GDM1 (cell line): ENCODE results near the gene RC3H1.
"Not testable (repeated sequence)": the region's sequence is repeated elsewhere in the genome, so short reads cannot be mapped to it uniquely, and the experiment has no call there.

ENCODE experiments used
- DNase-seq: peaks from one replicate; lab custom pipeline; 2025; lab: John Stamatoyannopoulos, UW

RC3H1 gene

GRCh38 chr1:173946380-173946921 is 75.7 kb downstream of the RC3H1 start:
- DNase-seq: no peak

- DNase-seq: no peak
These were observed 85.1 kb downstream of the RC3H1 start for GRCh38 chr1:173937062-173937461.

GRCh38 chr1:173934440-173934839 is 87.7 kb downstream of the RC3H1 start:
- DNase-seq: no peak

- not testable (repeated sequence) for DNase-seq
These were observed 91.6 kb downstream of the RC3H1 start for GRCh38 chr1:173930541-173930940.

GRCh38 chr1:173925306-173926242 is 96.6 kb downstream of the RC3H1 start:
- no peak for DNase-seq

- no peak for DNase-seq
These were observed 101.3 kb downstream of the RC3H1 start for GRCh38 chr1:173920861-173921260.

GRCh38 chr1:173917635-173918493 is 104.3 kb downstream of the RC3H1 start:
- DNase-seq: no peak

- DNase-seq: no peak
These were observed 105.0 kb downstream of the RC3H1 start, which contains the start of gene SERPINC1 for GRCh38 chr1:173917149-173917548. TSS of gene SERPINC1 (minus strand) at chr1:173917327. CDS start at chr1:173917259, 68 bp downstream.

- DNase-seq: no peak
These were observed 105.5 kb downstream of the RC3H1 start for GRCh38 chr1:173916667-173917066.

GRCh38 chr1:173915596-173915995 is 106.6 kb downstream of the RC3H1 start:
- no peak for DNase-seq

GRCh38 chr1:173914366-173914871 is 107.7 kb downstream of the RC3H1 start:
- no peak for DNase-seq

- no peak for DNase-seq
These were observed 109.0 kb downstream of the RC3H1 start for GRCh38 chr1:173913111-173913510.

GRCh38 chr1:173903827-173904531 is 118.2 kb downstream of the RC3H1 start:
- no peak for DNase-seq

- no peak for DNase-seq
These were observed 121.2 kb downstream of the RC3H1 start for GRCh38 chr1:173900992-173901391.

- DNase-seq: no peak
These were observed 121.7 kb downstream of the RC3H1 start for GRCh38 chr1:173900427-173900826.

GRCh38 chr1:173894189-173894588 is 128.0 kb downstream of the RC3H1 start:
- DNase-seq: no peak

- DNase-seq: no peak
These were observed 128.5 kb downstream of the RC3H1 start for GRCh38 chr1:173893611-173894010.

- no peak for DNase-seq
These were observed 132.3 kb downstream of the RC3H1 start for GRCh38 chr1:173889885-173890284.

GRCh38 chr1:173888749-173889148 is 133.4 kb downstream of the RC3H1 start:
- no peak for DNase-seq

- no peak for DNase-seq
These were observed 134.5 kb downstream of the RC3H1 start for GRCh38 chr1:173887627-173888026.
